Stimulated activated CD4-positive, alpha-beta T cell treated with anti-CD3 and anti-CD28 coated beads, Interleukin-12 subunit alpha, Interleukin-12 subunit beta, amount 100 ng/mL, for 4 hours (primary cell): ENCODE measurements around the gene PWWP2B.
"Not testable (repeated sequence)": the region's sequence is repeated elsewhere in the genome, so short reads cannot be mapped to it uniquely, and the experiment has no call there.

Source experiments
- DNase-seq: peaks from one replicate; pipeline ENCODE4 v3.0.0-alpha.2; 2020

The PWWP2B gene

DNA sequence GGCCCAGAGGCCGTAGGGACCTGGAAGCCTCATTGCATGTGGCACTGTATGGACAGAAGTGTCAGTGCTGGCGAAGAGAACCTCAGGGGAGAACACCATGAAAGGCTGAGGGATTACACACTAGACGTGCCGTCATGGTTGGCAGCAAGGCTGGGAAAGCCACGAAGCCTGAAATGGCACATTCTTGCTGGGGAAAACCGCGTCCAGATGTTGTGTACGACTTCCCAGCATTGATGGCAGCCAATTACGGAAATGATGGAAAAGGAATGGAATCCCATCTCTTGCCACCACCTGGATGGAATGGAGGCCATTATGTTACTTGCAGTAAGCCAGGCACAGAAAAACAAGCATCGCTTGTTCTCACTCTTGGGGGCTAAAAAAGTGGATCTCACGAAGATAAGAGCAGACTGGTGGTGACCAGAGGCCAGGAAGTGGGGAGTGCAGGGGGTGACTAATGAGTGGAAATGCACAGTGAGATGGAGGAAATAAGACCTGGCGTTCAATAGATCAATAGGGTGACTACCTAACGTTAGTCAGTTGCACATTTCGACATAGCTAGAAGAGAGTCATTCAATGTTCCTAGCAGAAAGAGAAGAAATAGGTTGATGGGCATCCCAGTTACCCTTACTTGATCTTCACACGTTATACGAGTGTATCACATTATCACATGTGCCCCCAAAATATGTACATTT lies 14.6 kb upstream of the PWWP2B start:
- no peak for DNase-seq

GRCh38 chr10:132383101-132383500 lies 13.9 kb upstream of the PWWP2B start:
- DNase-seq = no peak

DNA sequence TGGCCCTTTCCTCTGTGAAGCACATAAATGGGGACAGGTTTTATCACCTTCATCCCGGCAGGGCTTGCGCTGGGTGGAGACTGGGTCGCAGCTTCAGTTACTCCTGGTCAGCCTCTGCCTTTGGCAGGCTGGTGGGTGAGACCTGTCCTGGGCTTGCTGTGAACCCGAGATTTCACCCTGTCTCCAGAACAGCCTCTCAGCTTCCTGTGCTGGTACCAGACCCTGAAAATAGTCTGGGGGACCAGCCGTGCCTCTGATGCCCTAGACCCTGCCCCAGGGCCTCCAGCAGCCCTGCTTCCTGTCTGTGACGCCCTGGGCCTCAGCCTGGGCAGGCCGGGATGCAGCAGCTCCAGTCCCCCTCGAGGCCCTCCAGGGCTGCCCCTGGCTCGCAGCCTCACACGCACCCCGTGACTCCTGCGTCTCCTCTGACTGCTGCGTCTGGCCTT lies 13.2 kb upstream of the PWWP2B start:
- DNase-seq = no peak

DNA sequence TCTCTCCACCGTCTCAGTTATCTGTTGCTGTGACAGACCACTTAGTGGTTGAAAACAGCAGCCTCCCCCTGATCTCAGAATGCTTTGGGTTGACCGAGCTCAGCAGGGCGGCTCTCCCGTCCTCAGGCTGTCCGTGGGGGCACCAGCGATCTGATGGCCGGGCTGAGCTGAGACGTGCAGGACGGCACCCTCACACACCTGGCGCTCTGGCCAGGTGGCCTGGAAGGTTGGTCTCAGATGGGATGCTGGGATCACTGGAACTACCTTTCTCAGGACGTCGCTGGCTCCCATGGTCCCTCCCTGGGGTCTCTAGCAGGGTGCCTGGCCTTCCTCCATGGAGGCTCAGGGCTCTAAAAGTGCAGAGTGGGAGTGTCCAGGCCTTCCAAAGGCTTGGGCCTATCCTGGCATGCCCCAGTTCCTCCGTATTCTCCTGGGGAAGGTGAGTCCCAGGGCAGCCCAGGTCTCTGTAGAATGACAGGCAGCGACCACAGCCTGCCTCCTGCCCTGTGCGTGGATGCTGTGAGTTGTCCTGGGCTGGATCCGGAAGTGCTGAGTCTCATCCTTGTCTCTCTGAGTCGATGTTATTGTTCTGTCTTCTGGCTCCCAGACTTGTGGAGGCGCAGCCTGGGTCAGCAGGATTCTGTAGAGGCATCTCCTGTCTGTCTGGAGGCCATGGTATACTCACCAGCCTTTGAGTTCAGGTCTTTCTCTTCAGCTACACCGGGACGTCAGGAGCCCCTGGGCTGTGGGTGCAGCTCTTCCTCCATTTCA lies 12.2 kb upstream of the PWWP2B start:
- no peak for DNase-seq

DNA sequence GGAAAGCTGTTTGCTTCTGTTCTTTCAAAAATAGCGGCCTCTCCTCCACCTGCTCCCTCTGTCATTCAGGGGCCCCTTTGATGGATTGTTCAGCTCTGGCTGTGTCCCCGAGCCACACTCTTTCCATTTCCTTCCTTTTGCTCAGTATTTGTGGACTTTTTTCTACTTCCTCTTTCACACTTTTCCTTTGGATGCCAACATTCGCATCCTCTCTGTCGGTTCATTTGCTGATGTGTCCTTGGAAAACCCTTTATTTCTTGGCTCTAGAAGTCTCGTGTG lies 11.7 kb upstream of the PWWP2B start:
- DNase-seq = no peak

- no peak for DNase-seq
Observed at GRCh38 chr10:132385721-132386418, 11.1 kb upstream of the PWWP2B start.

GRCh38 chr10:132386419-132386831 lies 10.6 kb upstream of the PWWP2B start:
- no peak for DNase-seq

DNA sequence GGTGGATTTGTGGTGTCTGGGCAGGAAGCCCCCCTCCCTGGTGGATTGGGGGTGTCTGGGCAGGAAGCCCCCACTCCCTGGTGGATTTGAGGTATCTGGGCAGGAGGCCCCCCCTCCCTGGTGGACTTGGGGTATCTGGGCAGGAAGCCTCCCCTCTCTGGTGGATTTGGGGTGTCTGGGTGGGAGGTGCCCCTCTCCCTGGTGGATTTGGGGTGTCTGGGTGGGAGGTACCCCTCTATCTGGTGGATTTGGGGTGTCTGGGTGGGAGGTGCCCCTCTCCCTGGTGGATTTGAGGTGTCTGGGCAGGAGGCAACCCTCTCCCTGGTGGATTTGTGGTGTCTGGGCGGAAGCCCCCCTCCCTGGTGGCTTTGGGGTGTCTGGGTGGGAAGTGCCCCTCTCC lies 10.1 kb upstream of the PWWP2B start:
- not testable (repeated sequence) for DNase-seq

- peak; percentile 75 for DNase-seq
Observed at GRCh38 chr10:132387764-132388210, 9.2 kb upstream of the PWWP2B start.

- DNase-seq = no peak
Observed at GRCh38 chr10:132388891-132389432, 8.0 kb upstream of the PWWP2B start.

DNA sequence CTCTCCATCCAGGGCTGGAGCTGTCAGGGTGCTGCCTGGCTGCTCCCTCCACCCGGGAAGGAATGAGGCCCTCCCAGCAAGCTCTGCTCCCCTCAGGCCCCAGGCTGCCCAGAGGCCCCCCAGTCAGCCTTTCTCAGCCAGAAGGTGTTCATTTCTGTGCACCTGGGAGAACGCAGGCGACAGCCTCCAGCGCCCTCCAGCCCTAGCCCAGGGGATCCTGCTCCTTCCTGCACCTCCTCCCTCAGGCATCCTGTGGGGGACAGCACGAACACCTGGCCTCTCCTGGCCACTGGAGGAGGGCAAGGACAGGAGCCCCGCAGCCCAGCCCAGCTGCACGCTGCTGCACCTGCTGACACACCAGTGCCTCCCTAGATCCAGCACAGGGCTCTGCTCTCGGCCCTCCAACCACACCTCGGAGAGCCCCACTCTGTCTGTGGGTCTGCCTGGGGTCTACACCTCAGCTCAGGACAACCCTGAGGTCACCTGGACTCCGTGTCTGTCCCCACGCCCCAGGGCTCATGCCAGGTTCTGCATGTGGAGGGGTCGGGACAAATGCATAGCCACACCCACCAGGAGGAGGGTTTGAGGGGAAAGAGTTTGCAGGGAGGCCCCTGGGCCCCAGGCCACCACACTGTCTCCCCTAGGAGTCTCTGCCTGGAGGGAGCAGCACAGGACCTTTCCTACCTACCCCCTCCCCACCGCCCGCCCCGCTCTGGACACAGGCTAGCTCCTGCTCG lies 7.4 kb upstream of the PWWP2B start:
- no peak for DNase-seq

DNA sequence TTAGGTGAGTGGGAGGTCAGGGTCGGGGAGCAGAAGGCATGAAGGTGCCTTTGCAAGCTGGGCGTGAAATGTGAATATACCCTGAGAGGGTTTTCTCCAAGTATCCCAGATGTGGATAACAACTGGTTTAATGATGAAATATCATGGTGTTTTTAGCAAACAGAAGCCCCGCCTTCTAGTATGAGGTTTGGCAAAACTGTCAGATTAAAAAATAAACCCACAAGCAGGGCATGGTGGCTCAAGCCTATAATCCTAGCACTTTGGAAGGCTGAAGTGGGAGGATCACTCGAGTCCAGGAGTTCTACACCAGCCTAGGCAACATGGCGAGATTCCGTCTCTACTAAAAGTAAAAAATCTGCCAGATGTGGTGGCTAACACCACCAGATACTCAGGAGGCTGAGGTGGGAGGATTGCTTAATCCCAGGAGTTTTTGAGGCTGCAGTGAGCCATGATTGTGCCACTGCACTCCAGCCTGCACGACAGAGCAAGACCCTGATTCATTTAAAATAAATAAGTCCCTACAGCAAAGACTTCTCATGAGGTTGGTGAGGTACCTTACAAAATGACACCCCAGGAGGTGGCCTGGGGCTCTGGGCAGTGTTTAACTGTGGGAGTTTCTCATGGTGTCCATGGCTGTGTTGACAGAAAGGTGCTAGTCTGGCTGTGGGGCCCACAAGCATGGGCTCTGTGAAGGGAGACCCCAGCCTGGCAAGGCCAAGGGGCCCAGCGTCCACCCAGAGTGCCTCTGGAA lies 6.7 kb upstream of the PWWP2B start:
- no peak for DNase-seq

- no peak for DNase-seq
Observed at GRCh38 chr10:132390921-132391675, 5.9 kb upstream of the PWWP2B start.

DNA sequence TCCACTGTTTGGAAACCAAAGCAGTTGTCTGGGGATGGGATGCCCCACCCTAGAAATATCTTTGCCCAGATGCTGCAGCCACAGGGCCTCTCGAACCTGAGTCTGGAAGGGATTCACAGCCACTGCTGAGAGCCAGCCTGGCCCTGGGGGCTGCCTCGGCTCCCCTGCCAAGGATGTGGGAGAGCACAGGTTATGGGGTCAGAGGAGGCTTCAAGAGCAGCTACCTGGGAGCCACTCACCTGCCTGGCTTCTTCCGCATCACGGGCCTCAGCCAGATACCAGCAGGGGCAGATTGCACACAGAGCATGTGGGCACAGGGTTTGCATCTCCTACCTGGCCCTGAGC lies 5.4 kb upstream of the PWWP2B start:
- DNase-seq = no peak

DNA sequence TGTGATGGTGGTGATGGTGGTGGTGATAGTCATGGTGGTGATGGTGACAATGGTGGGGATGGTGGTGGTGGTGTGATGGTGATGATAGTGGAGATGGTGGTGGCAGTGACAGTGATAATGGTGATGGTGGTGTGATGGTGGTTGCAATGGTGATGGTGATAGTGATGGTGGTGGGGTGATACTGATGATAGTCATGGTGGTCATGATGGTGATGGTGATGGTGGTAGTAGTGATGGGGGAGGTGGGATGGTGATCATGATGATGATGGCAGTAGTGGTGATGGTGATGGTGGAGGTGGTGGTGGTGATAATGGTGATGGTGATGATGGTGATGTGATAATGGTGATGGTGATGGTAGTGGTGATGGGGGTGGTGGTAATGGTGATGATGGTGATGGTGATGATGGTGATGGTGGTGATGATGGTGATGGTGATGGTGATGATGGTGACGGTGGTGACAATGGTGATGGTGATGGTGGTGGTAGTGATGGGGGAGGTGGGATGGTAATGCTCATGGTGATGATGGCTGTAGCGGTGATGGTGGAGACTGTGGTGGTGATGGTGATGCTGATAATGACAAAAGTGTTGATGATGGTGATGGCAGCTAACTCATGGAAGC lies 4.7 kb upstream of the PWWP2B start:
- DNase-seq = no peak

DNA sequence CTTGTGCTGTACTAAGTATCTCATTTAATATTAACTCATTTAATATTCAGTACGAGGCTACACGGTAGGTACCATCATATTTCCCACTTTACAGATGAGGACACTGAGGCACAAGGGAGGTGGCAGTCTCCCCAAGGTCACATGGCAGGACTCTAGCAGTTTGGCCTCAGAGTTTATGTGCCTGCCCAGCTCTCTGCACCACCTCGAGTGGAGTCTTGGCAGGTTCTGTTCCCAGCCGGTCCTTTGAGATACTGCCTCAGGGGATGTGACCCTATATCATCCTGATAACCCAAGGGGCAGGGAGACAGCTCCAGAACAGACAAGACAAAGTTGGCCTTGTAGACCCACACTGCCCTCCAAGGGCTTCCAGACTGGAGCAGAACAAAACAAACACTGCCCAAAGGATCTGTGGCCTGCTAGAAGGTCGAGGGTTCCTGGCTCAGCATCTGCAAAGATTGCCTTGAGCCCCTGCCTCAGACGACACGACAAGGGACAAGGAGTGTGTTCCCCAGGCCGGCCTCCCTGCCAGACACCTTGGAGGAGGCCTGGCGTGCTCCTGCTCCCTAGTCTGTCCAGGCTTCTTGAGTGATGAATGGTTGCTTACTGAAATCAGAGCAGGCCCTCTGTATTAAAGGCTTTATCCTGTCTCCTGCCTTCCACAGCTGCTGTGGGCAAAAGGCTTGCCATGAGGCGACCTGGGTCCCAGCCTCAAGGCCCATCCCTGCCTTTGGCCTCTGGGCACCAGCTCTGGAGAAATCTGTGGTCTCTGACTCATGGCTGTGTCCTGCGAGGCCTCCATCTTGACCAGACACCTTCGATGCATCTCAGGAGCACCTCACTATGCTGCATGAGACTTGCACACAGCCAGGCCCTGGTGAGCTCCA lies 3.9 kb upstream of the PWWP2B start:
- DNase-seq = no peak

- DNase-seq = no peak
Observed at GRCh38 chr10:132393695-132394181, 3.3 kb upstream of the PWWP2B start.

DNA sequence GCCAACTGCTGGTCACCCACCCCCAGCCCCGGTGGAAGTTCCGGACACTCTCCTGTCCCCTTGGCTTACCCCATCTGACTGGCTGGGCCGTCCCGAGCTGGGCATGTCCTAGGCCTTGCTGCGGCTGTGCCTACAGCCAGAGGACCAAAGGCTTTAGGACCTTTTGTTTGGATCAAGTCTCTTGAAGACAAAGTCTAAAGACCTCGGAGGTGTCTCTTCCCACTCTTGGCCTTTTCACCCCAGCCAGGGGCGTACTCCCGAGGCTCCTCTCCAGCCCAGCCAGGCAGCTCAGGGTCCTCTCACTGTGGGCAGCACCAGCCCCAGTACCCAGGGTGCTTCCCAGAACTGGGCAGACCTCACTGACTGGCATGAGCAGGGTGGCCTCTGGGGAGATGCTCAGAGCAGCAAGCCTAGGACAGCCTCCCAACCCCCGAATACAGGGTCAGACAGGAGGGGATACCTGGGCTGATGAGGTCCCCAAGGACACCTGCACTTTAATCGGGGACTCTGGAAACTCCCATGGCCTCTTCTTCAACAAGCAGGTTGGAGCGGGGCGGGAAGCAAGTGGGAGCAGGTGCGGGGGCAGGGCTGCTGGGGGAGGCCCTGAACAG lies 2.7 kb upstream of the PWWP2B start:
- DNase-seq = no peak

DNA sequence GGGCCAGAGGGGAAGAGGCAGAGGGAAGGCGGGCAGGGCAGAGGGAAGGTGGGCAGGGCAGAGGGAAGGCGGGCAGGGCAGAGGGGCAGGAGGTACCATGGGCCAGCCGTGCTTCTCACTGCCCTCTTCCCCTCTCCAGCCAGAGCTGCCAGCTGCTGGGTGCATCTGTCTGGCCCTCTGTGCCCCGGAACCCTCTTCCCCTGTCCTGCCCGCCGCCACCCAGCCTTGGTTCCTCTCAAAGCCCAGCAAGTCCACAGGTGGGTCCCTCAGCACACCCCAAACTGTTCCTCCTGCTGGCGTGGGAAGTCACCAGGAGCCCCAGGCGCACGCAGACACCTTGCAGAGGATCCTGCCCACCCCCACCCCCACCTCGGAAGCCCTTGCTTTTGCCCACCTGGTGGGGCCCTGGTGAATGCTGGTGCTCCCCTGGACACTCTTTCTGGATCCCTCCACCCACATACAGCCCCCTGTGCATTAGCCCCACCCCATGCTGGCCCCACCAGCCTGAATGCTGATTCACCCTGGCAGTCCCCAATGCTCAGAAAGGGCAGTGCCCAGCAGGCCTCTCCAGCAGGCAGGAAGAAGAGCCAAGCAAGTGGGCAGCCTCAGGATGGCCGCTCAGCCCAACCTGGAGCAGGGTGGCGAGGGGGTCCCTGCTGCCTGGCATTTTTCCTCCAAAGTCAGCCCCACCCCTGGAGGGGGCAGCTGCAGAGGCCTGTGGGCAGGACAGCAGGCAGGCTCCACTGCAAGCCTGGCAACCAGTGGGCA lies 1.9 kb upstream of the PWWP2B start:
- DNase-seq = no peak
